Astrocyte of the hippocampus (primary cell): ENCODE measurements around the gene VAC14.
A peak's percentile ranks its signal among the peaks of the same experiment; 100 is the strongest.
"Not testable (repeated sequence)": the region's sequence is repeated elsewhere in the genome, so short reads cannot be mapped to it uniquely, and the experiment has no call there.

ENCODE experiments used
- DNase-seq: peaks from one replicate; pipeline ENCODE4 v3.0.0; 2011; ENCODE audit warnings: low read depth, low spot score

Gene VAC14

GRCh38 chr16:70744366-70744765, 56.6 kb downstream of the VAC14 start:
- no peak for DNase-seq

- no peak for DNase-seq
These were observed 57.2 kb downstream of the VAC14 start for GRCh38 chr16:70743791-70744190.

GRCh38 chr16:70742967-70743366, 58.0 kb downstream of the VAC14 start:
- not testable (repeated sequence) for DNase-seq

GRCh38 chr16:70741783-70742125, 59.2 kb downstream of the VAC14 start:
- DNase-seq: no peak

GRCh38 chr16:70740914-70741782, 59.8 kb downstream of the VAC14 start:
- DNase-seq: no peak

DNA sequence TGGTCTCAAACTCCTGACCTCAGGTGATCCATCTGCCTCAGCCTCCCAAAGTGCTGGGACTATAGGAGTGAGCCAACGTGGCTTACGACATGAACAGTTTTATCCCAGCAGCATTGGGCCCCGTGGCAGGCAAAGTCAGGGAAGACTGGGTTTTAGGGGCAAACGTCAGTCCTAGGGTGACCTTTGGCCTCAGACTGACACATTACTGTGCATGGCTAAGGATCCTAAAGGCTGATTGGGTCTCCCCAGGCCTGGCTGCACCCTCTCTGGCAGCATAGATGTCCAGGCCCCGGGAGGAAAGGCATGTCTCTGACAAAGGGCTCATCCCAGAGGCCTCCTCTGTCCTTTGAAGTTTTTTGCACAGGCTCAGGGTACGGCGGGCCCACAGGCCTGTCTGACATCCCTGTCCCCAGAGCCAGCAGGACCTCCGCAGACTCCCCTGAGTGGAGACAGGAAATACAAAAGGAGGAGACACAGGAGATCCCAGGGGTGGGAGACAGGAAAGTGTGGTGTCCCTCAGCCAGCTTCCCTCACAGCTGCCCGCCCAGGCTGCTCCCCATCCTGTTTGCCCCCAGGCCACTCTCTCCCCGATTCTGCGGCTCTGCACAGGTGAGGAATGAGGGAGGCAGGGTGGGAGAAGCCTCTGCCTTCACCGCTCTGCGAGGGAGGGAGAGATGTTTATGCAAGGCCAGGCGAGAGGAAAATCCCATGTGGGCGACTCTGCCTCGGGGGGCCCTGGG, 60.6 kb downstream of the VAC14 start:
- no peak for DNase-seq

GRCh38 chr16:70739389-70739788, 61.6 kb downstream of the VAC14 start:
- DNase-seq: no peak

DNA sequence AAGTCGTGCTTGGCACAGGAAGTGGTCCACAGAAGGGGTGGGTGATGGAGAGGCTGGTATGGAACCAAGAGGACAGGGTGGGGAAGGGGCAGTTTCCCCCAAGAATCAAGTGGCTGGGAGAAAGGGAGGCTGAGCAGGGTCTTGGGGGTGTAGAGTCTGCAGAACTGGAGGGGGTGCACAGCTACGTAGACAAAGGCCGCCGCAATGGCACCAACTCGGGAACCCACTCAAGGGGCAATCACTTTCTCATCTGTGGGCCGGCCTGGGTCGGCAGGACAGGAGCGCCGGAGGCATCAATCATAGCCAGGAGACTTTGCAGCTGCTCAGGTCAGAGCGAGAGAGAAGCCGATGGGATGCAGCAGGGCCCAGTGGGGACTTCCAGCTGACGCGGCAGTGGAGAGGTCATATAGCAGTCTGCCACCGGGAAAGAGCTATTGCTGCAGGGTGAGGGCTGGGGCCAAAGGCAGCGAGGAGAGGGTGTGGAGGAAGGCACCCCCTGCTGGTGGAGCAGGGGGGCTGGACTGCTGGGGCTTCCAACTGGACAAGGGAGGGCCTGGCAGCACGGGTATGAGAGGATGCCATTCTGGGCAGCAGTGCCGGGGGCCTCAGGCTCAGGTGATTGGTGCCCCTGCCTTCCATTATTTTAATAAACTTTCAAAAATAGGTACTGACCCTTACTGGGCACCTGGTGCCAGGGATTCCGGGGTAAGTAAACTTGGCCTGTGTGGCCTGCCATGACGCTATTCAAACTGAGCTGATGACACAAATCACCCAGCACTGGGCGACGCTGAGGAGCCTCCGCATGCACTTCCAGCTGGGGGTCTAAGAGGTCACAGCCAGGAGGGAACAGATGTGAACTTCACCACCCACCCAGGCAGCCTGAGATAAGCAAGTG, 62.6 kb downstream of the VAC14 start:
- DNase-seq: peak; percentile 75

- DNase-seq: peak; percentile 55
These were observed 63.4 kb downstream of the VAC14 start for GRCh38 chr16:70737377-70738082.

GRCh38 chr16:70736465-70737376, 64.2 kb downstream of the VAC14 start:
- DNase-seq: no peak

GRCh38 chr16:70735141-70735979, 65.6 kb downstream of the VAC14 start:
- DNase-seq: no peak

GRCh38 chr16:70734522-70735095, 66.3 kb downstream of the VAC14 start:
- no peak for DNase-seq

DNA sequence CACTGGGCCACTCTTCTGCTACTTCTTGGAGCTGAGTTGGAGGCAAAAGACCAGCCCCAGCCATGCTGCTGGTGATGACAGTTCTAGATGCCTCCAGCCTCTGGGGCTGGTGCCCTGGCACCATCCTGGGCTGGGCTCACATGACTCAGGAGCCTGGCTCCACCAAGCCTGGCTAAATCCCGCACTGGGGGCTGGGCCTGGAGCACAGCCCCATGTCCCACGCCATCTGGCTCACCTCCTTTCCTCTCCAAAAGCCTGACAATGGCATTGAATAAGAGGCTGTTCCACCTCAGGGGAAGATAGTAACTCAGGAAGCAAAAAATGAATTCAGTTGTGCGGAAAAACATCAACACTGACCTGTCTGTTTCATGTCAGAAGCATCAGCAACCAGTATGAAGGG, 70.0 kb downstream of the VAC14 start:
- DNase-seq: no peak

DNA sequence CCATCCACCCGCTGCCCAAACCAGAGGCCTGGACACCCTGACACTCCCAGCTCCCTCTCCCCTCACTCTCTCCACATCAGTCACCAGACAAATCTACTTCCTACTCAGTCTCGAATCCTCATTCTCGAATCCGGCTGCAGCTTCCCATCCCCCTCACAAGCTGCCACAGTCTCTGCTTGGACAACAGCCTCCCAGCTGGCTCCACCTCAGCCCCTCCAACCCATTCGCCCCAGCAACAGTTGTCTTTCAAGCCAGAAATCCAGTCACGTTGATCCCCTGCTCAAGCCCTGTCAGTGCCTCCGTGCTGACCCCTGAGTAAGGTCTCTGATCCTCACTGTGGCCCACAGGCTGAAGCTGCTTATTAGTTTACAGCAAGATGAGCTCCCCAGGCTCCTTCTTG, 70.9 kb downstream of the VAC14 start:
- no peak for DNase-seq

- DNase-seq: no peak
These were observed 71.7 kb downstream of the VAC14 start for GRCh38 chr16:70729292-70729691.

GRCh38 chr16:70728150-70728549, 72.8 kb downstream of the VAC14 start:
- no peak for DNase-seq

- no peak for DNase-seq
These were observed 74.0 kb downstream of the VAC14 start for GRCh38 chr16:70726892-70727361.

DNA sequence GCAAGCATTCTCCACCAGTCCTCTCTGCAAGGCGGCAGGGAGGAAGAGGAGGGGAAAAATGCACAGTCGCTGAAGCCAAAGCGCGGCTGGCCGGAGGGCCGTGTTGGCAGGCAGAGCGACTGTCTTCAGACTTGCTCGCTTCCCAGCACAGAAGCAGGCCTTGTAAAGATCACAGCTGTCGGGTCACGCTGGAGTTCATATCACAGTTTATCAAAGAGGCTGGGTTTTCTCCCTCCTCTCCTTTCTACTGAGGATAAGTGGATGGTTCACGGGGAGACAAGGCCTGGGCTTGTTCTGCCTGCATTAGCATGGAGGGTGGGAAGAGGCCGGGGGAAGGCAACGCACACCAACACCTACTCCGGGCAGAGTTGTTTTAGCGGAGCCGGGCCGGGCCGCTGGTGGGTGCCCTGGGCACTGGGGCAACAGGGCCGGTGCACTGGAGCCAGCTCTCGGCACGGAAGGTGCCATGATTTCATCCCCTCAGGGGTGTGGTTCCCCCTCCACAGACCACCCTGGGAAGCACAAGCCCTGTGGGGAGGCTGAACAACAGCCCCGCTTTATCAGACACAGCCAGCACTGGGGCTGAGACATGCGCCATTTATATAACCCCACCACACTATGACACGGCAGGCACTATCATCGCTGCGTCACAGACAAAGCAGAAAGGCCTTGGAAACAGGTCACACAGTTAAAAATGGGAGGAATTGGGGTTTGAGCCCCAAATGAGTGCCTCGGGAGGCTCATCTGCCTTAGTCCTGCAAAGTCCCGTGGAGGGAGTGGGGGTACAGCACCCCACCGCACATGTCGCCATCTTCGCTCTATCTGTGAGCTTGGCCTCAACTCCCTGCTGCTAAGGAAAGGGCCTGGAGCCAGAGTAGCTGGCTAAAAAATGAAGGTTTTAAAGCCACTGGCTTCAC, 74.8 kb downstream of the VAC14 start:
- DNase-seq: no peak
